Heart right ventricle (tissue), 16 donors: Measurements from ENCODE around the gene SNX4. TPM values are rescaled to one million over a fixed set of nuclear protein-coding genes. Genes with fewer than 3 reads are reported as not detected.

Source experiments
- ATAC-seq, 8 donors: fragments of 200-7000 bp; cut with Tn5 transposase; one replicate each; pipeline ENCODE4 v1.9.1; 2020; ENCODE audit warnings: mild to moderate bottlenecking in 8 of 8, moderate library complexity in 8 of 8, moderate number of reproducible peaks in 1 of 8
- DNase-seq, 2 donors: peaks; one replicate each; pipeline ENCODE4 v3.0.0-alpha.2; 2020
- H3K27ac ChIP-seq, 10 donors: fragments of 200-600 bp; sonication (generic) in 2 of 10; one replicate each; pipeline versions ENCODE4 v1.5.0 to v1.8.0; 2020 to 2022; ENCODE audit warnings: mild to moderate bottlenecking in 3 of 10
- H3K27me3 ChIP-seq, 7 donors: fragments of 200-600 bp; one replicate each; pipeline ENCODE4 v1.8.0; 2021 to 2022; ENCODE audit warnings: mild to moderate bottlenecking in 2 of 7
- H3K36me3 ChIP-seq, 9 donors: fragments of 200-600 bp; sonication (generic) in 1 of 9; one replicate each; pipeline versions ENCODE4 v1.5.0 to v1.8.0; 2020 to 2022; ENCODE audit warnings: mild to moderate bottlenecking in 2 of 9
- H3K4me1 ChIP-seq, 9 donors: fragments of 200-600 bp; sonication (generic) in 1 of 9; one replicate each; pipeline versions ENCODE4 v1.5.0 to v1.8.0; 2020 to 2022; ENCODE audit warnings: mild to moderate bottlenecking in 4 of 9
- H3K4me3 ChIP-seq, 10 donors: fragments of 200-600 bp; sonication (generic) in 2 of 10; one replicate each; pipeline versions ENCODE4 v1.5.0 to v1.8.0; 2020 to 2022; ENCODE audit warnings: mild to moderate bottlenecking in 7 of 10, moderate library complexity in 2 of 10
- H3K9me3 ChIP-seq, 11 donors: fragments of 200-600 bp in 10 of 11; sonication (generic) in 2 of 11; one replicate each; pipeline versions ENCODE4 v1.5.0 to v1.8.0; 2013 to 2022; ENCODE audit warnings: mild to moderate bottlenecking in 2 of 11, control low read depth in 1 of 11, moderate library complexity in 1 of 11
- CTCF ChIP-seq, 9 donors: fragments of 200-600 bp; sonication (generic) in 2 of 9; IDR thresholded peaks; one replicate each; pipeline versions ENCODE4 v1.5.0 to v1.8.0; 2021 to 2022; ENCODE audit warnings: antibody characterized with exemption in 9 of 9, mild to moderate bottlenecking in 5 of 9, moderate library complexity in 1 of 9
- WGBS, 2 donors: extraction: QIAGEN DNeasy Blood & Tissue Kit; methylation state at CpG; one replicate each; pipeline ENCODE4 v1.1.7; 2013; ENCODE audit warnings: inconsistent platforms in 1 of 2; 5-methylcytosine and 5-hydroxymethylcytosine counted together
- intact Hi-C, 10 donors: fragments of 100-400 bp; cut with DNase I; formaldehyde crosslinking; loops; one replicate each; pipeline versions ENCODE4 v1.11.1 to v1.14.2; 2022
- polyA plus RNA-seq, 2 donors: library from polyadenylated mRNA; stranded (reverse); fragments of 200-250 nt; gene quantifications; one replicate each; pipeline ENCODE4 v1.2.3, GENCODE V29; 2013
- total RNA-seq, 10 donors: library from RNA; stranded (reverse); fragmentation: NEBNext Ultra II Directional in 3 of 10; extraction: Animal tissue kit (Norgen Biotek cat#: 25700) in 3 of 10; gene quantifications; one replicate each; pipeline versions ENCODE4 v1.2.1 to v1.2.4, GENCODE V29; 2021 to 2023
- donor health status: Arrhythmogenic right ventricular cardiomyopathy.
- donor health status: ischemic (EF 13 %, LVEDD 7.1; RV severe dilation, severe dysfunction).
- donor health status: healthy with polysubstance abuse.
- donor health status: DM: no; HTN: yes; CAD: no.
- donor health status: DM: no; HTN: no; CAD: no.
- donor health status: ischemic (EF 25% LVEDD 6.9; RV normal size, moderate dysfunction).
- donor health status: ischemic (EF 25% LVEDD 5.7; RV mildly dilated, moderate dysfunction).
- donor health status: healthy.
- donor health status: DM: yes; HTN: yes; CAD: no.
- donor health status: Ischemic cardiomyopathy.
- donor health status: ischemic (EF 35%, LVEDD 5.7; RV mildly dilated, moderate dysfunction).
- donor health status: nonischemic (EF 11% LVEDD 7.7; RV severe dilation, severe dysfunction).
- donor health status: DM: yes; HTN: yes; CAD: no.
- donor health status: PGD.
- donor health status: ischemic (EF 29% LVEDD 5.4; RV normal size, mild dysfunction).
- donor health status: nonischemic (EF 23%, LVEDD 6.1; RV moderate dilation, normal function).

SNX4 gene
- total and polyA plus RNA-seq, 12 donors = 15.4 to 25.1 (median 18.8) TPM

- no peak for TF ChIP-seq CTCF (IDR thresholded peaks at IDR 0.05)
- no peaks in the 10 kb centered on the region for H3K4me1 ChIP-seq
- no peak for DNase-seq
- intact Hi-C loops = no loop called here
- no peak overlapping the region for H3K27ac ChIP-seq
- no peaks in the 10 kb centered on the region for H3K9me3 ChIP-seq
- H3K27me3 ChIP-seq = no peaks in the 10 kb centered on the region
- WGBS, 2 donors = 88 to 89% methylated on average over 1 of the region's 1 CpG
- H3K36me3 ChIP-seq = no peaks in the 10 kb centered on the region
- no peak overlapping the region for H3K4me3 ChIP-seq
- ATAC-seq = no peak
These were observed 118.6 kb downstream of the SNX4 start for GRCh38 chr3:125401402-125401801.

- H3K36me3 ChIP-seq = no peaks in the 10 kb centered on the region
- H3K27ac ChIP-seq = no peak overlapping the region
- WGBS, 2 donors = 18 to 25% methylated on average over 1 of the region's 1 CpG
- intact Hi-C loops = no loop called here
- H3K4me3 ChIP-seq = no peak overlapping the region
- TF ChIP-seq CTCF (IDR thresholded peaks at IDR 0.05) = no peak
- DNase-seq (no peak), ATAC-seq (no peak)
- no peaks in the 10 kb centered on the region for H3K9me3 ChIP-seq
- no peaks in the 10 kb centered on the region for H3K4me1 ChIP-seq
- H3K27me3 ChIP-seq = peaks cover 0 to 5% (median 0%) of the 10 kb centered on the region in 7 donors
These were observed 121.0 kb downstream of the SNX4 start for GRCh38 chr3:125398952-125399351.

Other genes starting within 250 kb of the SNX4 start
- 10 to 100 TPM; 33.5 to 59.6 (median 46.1) TPM for gene ZNF148, start 144.9 kb downstream of the SNX4 start, total RNA-seq
- 1 to 10 TPM; 2.9 to 4.8 TPM for gene ZNF148, start 144.9 kb downstream of the SNX4 start, polyA plus RNA-seq
- gene OSBPL11, start 75.3 kb upstream of the SNX4 start, total RNA-seq = 10 to 100 TPM in 5 of 10 donors, 1 to 10 TPM in 5; 8.3 to 16.9 (median 9.8) TPM
- 1 to 10 TPM; 6.2 to 9.0 TPM for gene OSBPL11, start 75.3 kb upstream of the SNX4 start, polyA plus RNA-seq